Ovary (tissue), 9 donors: ENCODE data around the gene ZNF71. TPM values are rescaled to one million over a fixed set of nuclear protein-coding genes. Genes with fewer than 3 reads are reported as not detected.
A peak's percentile ranks its signal among the peaks of the same experiment; 100 is the strongest.
"Not testable (repeated sequence)": the region's sequence is repeated elsewhere in the genome, so short reads cannot be mapped to it uniquely, and the experiment has no call there.

ENCODE experiments used
- DNase-seq, 5 donors: peaks; one replicate each; pipeline ENCODE4 v3.0.0-alpha.2; 2019 to 2020
- H3K27ac ChIP-seq, 2 donors: fragments of 200-600 bp; one replicate each; pipeline versions ENCODE4 v1.5.1 to v1.8.0; 2019 to 2022
- H3K27me3 ChIP-seq: fragments of 200-600 bp; one replicate; pipeline ENCODE4 v1.8.0; 2022
- H3K36me3 ChIP-seq: fragments of 200-600 bp; sonication (generic); one replicate; pipeline ENCODE4 v1.5.1; 2019
- H3K4me1 ChIP-seq: one replicate; pipeline ENCODE4 v1.8.1; 2013; ENCODE audit warnings: mild to moderate bottlenecking, moderate library complexity; ENCODE audit not compliant: insufficient read depth
- H3K4me3 ChIP-seq: fragments of 200-600 bp; sonication (generic); one replicate; pipeline ENCODE4 v1.5.1; 2017
- H3K9me3 ChIP-seq, 2 donors: fragments of 200-600 bp in 1 of 2; sonication (generic) in 1 of 2; one replicate each; pipeline versions ENCODE4 v1.5.1 to v1.8.1; 2013 to 2019; ENCODE audit warnings: mild to moderate bottlenecking in 1 of 2, moderate library complexity in 1 of 2
- CTCF ChIP-seq, 3 donors: fragments of 450-650 bp in 2 of 3; fragments of 200-600 bp in 1 of 3; IDR thresholded peaks; one replicate each; pipeline versions ENCODE4 v1.5.1 to v1.8.0; 2016 to 2022; ENCODE audit warnings: antibody characterized with exemption in 3 of 3, mild to moderate bottlenecking in 1 of 3
- EP300 ChIP-seq: sonication (generic); formaldehyde crosslinking; IDR thresholded peaks from one replicate; pipeline ENCODE4 v1.6.1; 2017; ENCODE audit warnings: antibody characterized with exemption
- POLR2A ChIP-seq: fragments of 450-650 bp; IDR thresholded peaks from one replicate; pipeline ENCODE4 v1.6.1; 2017; ENCODE audit warnings: antibody characterized with exemption, mild to moderate bottlenecking, moderate library complexity
- WGBS, 3 donors: extraction: QIAGEN DNeasy Blood & Tissue Kit in 1 of 3; methylation state at CpG; one replicate each; pipeline versions ENCODE4 v1.1.5 to v1.1.7; 2013 to 2017; 5-methylcytosine and 5-hydroxymethylcytosine counted together
- intact Hi-C, 4 donors: fragments of 100-400 bp; cut with DNase I; formaldehyde crosslinking; loops; one replicate each; pipeline versions ENCODE4 v1.11.0 to v1.15.1; 2022 to 2023
- polyA plus RNA-seq, 2 donors: library from polyadenylated mRNA; stranded (reverse); fragments of 200-250 nt in 1 of 2; fragments of 350-450 nt in 1 of 2; fragmentation: Illumina TruSeq in 1 of 2; extraction: RNeasy Lipid Tissue Mini Kit (QIAGEN cat#74804) in 1 of 2; gene quantifications; one replicate each; pipeline ENCODE4 v1.2.3, GENCODE V29; 2013 to 2014
- total RNA-seq, 7 donors: library from RNA; depleted of rRNA in 2 of 7; stranded (reverse); fragments of >200 nt in 2 of 7; fragmentation: NEBNext Ultra II Directional in 3 of 7; extraction: Animal tissue kit (Norgen Biotek cat#: 25700) in 3 of 7; gene quantifications; one replicate each; pipeline versions ENCODE4 v1.1.0 to v1.2.4, GENCODE V29; 2016 to 2023
- donor health status: DM: no; HTN: no; CAD: no; lungs with moderate emphysema.
- donor health status: DM: no; HTN: no; CAD: no.
- donor health status: Bipolar disorder and iron deficiency.
- donor health status: DM: yes; HTN: yes; CAD: no.
- donor health status: DM: no; HTN: no; CAD: no.
- donor health status: DM: yes; HTN: yes; CAD: no.

ZNF71 gene
- total and polyA plus RNA-seq, 9 donors: 3.4 to 9.8 (median 7.7) TPM

GRCh38 chr19:56671613-56671994, 76.5 kb downstream of the ZNF71 start, which contains the start of gene ZNF835:
Gene ZNF835, minus strand, starts transcription at chr19:56671757. Its CDS starts 6,559 bp downstream, at chr19:56665198.
- H3K27ac ChIP-seq: no peak within 1 kb of the TSS
- 0% methylated on average over 21 to 32 of the region's 32 CpGs for WGBS, 3 donors
- intact Hi-C loops: no loop called here

GRCh38 chr19:56672610-56673009, 77.5 kb downstream of the ZNF71 start:
- H3K9me3 ChIP-seq, H3K4me1 ChIP-seq, H3K4me3 ChIP-seq, DNase-seq, intact Hi-C loops, H3K36me3 ChIP-seq, H3K27ac ChIP-seq, H3K27me3 ChIP-seq: not testable (repeated sequence)
- 86 to 93% (median 91%) methylated on average over 2 of the region's 2 CpGs for WGBS, 3 donors

More at GRCh38 chr19:56671613-56671994, 76.5 kb downstream of the ZNF71 start, which contains the start of gene ZNF835:
- TF ChIP-seq CTCF (IDR thresholded peaks at IDR 0.05) (peak in 1 of 3 donors; percentile 34), EP300 (no peak), POLR2A (peak; percentile 30)
- peaks cover 9% of the 10 kb centered on the region for H3K4me1 ChIP-seq
- H3K36me3 ChIP-seq: no peaks in the 10 kb centered on the region
- H3K4me3 ChIP-seq: peak within 1 kb of the TSS; percentile 64
- H3K27me3 ChIP-seq: no peaks in the 10 kb centered on the region
- H3K9me3 ChIP-seq: no peaks in the 10 kb centered on the region
- DNase-seq: peak; percentile 93 to 97 (median 95)

Other genes with a start within 250 kb of the ZNF71 start
- 10 to 100 TPM in 2 of 7 donors, 1 to 10 TPM in 5; 4.6 to 11.1 (median 8.3) TPM for gene ZNF582, start 201.8 kb upstream of the ZNF71 start, total RNA-seq
- 1 to 10 TPM; 4.6 to 7.9 TPM for gene ZNF582, start 201.8 kb upstream of the ZNF71 start, polyA plus RNA-seq
- gene ZNF583, start 191.0 kb upstream of the ZNF71 start, total RNA-seq: 10 to 100 TPM in 5 of 7 donors, 1 to 10 TPM in 2; 5.9 to 12.5 (median 10.7) TPM
- 1 to 10 TPM; 4.0 to 6.8 TPM for gene ZNF583, start 191.0 kb upstream of the ZNF71 start, polyA plus RNA-seq
- 10 to 100 TPM in 4 of 7 donors, 1 to 10 TPM in 3; 5.5 to 12.8 (median 10.2) TPM for gene ZNF667, start 118.0 kb upstream of the ZNF71 start, total RNA-seq
- 1 to 10 TPM; 4.5 to 9.8 TPM for gene ZNF667, start 118.0 kb upstream of the ZNF71 start, polyA plus RNA-seq
- 10 to 100 TPM in 5 of 7 donors, 1 to 10 TPM in 2; 5.9 to 22.4 (median 14.7) TPM for gene ZNF471, start 87.4 kb upstream of the ZNF71 start, total RNA-seq
- 1 to 10 TPM; 6.4 to 10.0 TPM for gene ZNF471, start 87.4 kb upstream of the ZNF71 start, polyA plus RNA-seq
- 10 to 100 TPM in 6 of 7 donors, 1 to 10 TPM in 1; 4.9 to 15.7 (median 13.5) TPM for gene ZFP28, start 56.4 kb upstream of the ZNF71 start, total RNA-seq
- 10 to 100 TPM in 1 of 2 donors, 1 to 10 TPM in 1; 9.2 to 12.7 TPM for gene ZFP28, start 56.4 kb upstream of the ZNF71 start, polyA plus RNA-seq
- gene ZNF470, start 27.8 kb upstream of the ZNF71 start, total RNA-seq: 1 to 10 TPM; 2.4 to 7.8 (median 6.7) TPM
- gene ZNF470, start 27.8 kb upstream of the ZNF71 start, polyA plus RNA-seq: 1 to 10 TPM; 1.7 to 5.4 TPM
- gene SMIM17, start 47.9 kb downstream of the ZNF71 start, total RNA-seq: 1 to 10 TPM in 1 of 7 donors, under 1 TPM in 5, not detected in 1; 0.43 to 1.6 (median 0.59) TPM
- under 1 TPM; 0.22 to 0.65 TPM for gene SMIM17, start 47.9 kb downstream of the ZNF71 start, polyA plus RNA-seq
- 10 to 100 TPM in 3 of 7 donors, 1 to 10 TPM in 4; 4.9 to 15.0 (median 8.1) TPM for gene ZNF835, start 76.5 kb downstream of the ZNF71 start, total RNA-seq
- gene ZNF835, start 76.5 kb downstream of the ZNF71 start, polyA plus RNA-seq: 1 to 10 TPM; 2.5 to 4.6 TPM
- 1,000 to 10,000 TPM in 1 of 7 donors, 100 to 1,000 TPM in 6; 146 to 1,197 (median 554) TPM for gene PEG3, start 245.4 kb downstream of the ZNF71 start, total RNA-seq
- 100 to 1,000 TPM; 104 to 303 TPM for gene PEG3, start 245.4 kb downstream of the ZNF71 start, polyA plus RNA-seq
- 10 to 100 TPM in 6 of 7 donors, 1 to 10 TPM in 1; 2.2 to 34.2 (median 19.6) TPM for gene ZIM2, start 245.4 kb downstream of the ZNF71 start, total RNA-seq
- 1 to 10 TPM; 2.7 to 6.7 TPM for gene ZIM2, start 245.4 kb downstream of the ZNF71 start, polyA plus RNA-seq